Esophagus muscularis mucosa (tissue), 3 donors: Measurements from ENCODE around the gene RTP5.

Experiments used
- CTCF ChIP-seq, 3 experiments: fragments of 200-600 bp in 2 of 3; fragments of 450-650 bp in 1 of 3; sonication (generic) in 2 of 3; IDR thresholded peaks; one replicate each; pipeline ENCODE4 v1.5.1; 2017 to 2019; ENCODE audit warnings: antibody characterized with exemption in 3 of 3, mild to moderate bottlenecking in 2 of 3, moderate library complexity in 1 of 3
- POLR2AphosphoS5 ChIP-seq, 2 donors: sonication (generic); formaldehyde crosslinking; IDR thresholded peaks; one replicate each; pipeline ENCODE4 v1.6.1; 2017; ENCODE audit warnings: antibody characterized with exemption in 2 of 2

GRCh38 chr2:241848761-241849615, 20.5 kb upstream of the RTP5 start:
- TF ChIP-seq POLR2AphosphoS5 (IDR thresholded peaks at IDR 0.05) (no peak), CTCF (IDR thresholded peaks at IDR 0.05) (no peak)
